Motor neuron (in vitro differentiated cells): ENCODE data around the gene NDUFS6. TPM values are rescaled to one million over a fixed set of nuclear protein-coding genes. Genes with fewer than 3 reads are reported as not detected.

Source experiments
- total RNA-seq, 8 experiments: library from RNA; unstranded; fragments of 300-600 nt; gene quantifications; 2 replicates each; pipeline versions ENCODE4 v1.2.3 to v1.2.4, GENCODE V29; 2022

Gene NDUFS6
- total RNA-seq, 8 experiments from 2014 or later, result 51.6 to 103 (median 67.6) TPM

Other genes starting within 250 kb of the NDUFS6 start
- 100 to 1,000 TPM in 2 of 8 experiments, 10 to 100 TPM in 6; 38.8 to 113 (median 66.9) TPM for gene MRPL36, start 1.6 kb upstream of the NDUFS6 start, total RNA-seq
- gene IRX4, start 81.5 kb downstream of the NDUFS6 start, total RNA-seq, result under 1 TPM in 3 of 8 experiments, not detected in 5; 0.11 to 0.43 (median 0.24) TPM